ENCODE data around the gene CSRP2. TPM values are rescaled to one million over a fixed set of nuclear protein-coding genes. Genes with fewer than 3 reads are reported as not detected.

The CSRP2 gene
- total and polyA plus RNA-seq, 2 of the 8 experiments (the other 6 are each of a cell fraction or from before 2014, with no cell fraction given): 149 to 227 TPM

GRCh38 chr12:76916170-76916540 is 37.3 kb upstream of the CSRP2 start (continued):
- no peak for TF ChIP-seq CHD7 (IDR thresholded peaks at IDR 0.05; ENCODE audit: insufficient replicate concordance, low read length)
- no peak for TF ChIP-seq RNF2 (IDR thresholded peaks at IDR 0.05; ENCODE audit: borderline replicate concordance, low read depth, low read length, missing control alignments, poor library complexity, severe bottlenecking)
- no peak for TF ChIP-seq KDM4A (IDR thresholded peaks at IDR 0.05; ENCODE audit: low read depth, low read length, severe bottlenecking)
- TF ChIP-seq KDM5A (IDR thresholded peaks at IDR 0.05; ENCODE audit: low read length): no peak
- TF ChIP-seq CTCF (IDR thresholded peaks at IDR 0.05; ENCODE audit: control extremely low read depth in 1 of 3, insufficient read depth in 1 of 3, low read depth in 1 of 3, low read length in 3 of 3): no peak
- no peak for TF ChIP-seq POLR2AphosphoS5 (IDR thresholded peaks at IDR 0.05; ENCODE audit: low read depth, low read length)
- no peak for TF ChIP-seq GABPA (IDR thresholded peaks at IDR 0.05; ENCODE audit: borderline replicate concordance, insufficient read depth, low read length)
- TF ChIP-seq CHD2 (IDR thresholded peaks at IDR 0.05; ENCODE audit: low read length): no peak
- no peak for TF ChIP-seq SIRT6 (IDR thresholded peaks at IDR 0.05; ENCODE audit: low read length)

Data from H1 (cell line).